HepG2 (cell line): ENCODE results near the gene GRIK1. TPM values are rescaled to one million over a fixed set of nuclear protein-coding genes. Genes with fewer than 3 reads are reported as not detected.

Experiments
- ATAC-seq: fragments of 200-7000 bp; cut with Tn5 transposase; 3 replicates; pipeline ENCODE4 v1.9.1; 2020; ENCODE audit warnings: mild to moderate bottlenecking, moderate library complexity
- BruUV-seq: library from RNA; stranded (reverse); fragments of 400-500 nt; replicated peaks from 2 replicates; lab custom pipeline; 2021; lab: Mats Ljungman, UMichigan
- CTCF ChIA-PET: fragments of 300-600 bp; formaldehyde crosslinking; extraction: SDS; loops from one replicate; lab custom pipeline; 2021; ENCODE audit warnings: low total read pairs, inconsistent platforms, low intra/inter-chr PET ratio; lab: Yijun Ruan, JAX
- POLR2A ChIA-PET: fragments of 350-600 bp; sonication (Branson Sonifier 250); formaldehyde crosslinking; loops from one replicate; lab custom pipeline; 2020; ENCODE audit warnings: antibody characterized with exemption, inconsistent platforms; lab: Yijun Ruan, JAX
- DNase-seq: peaks from one replicate; pipeline ENCODE4 v3.0.0-alpha.2; 2015; ENCODE audit warnings: low spot score
- FAIRE-seq: peaks from 3 replicates; lab custom pipeline; 2011; peaks lifted over from hg19 to GRCh38; lab: Jason Lieb, UNC
- H2AFZ ChIP-seq: one replicate; pipeline ENCODE4 v1.6.1; 2011; ENCODE audit warnings: low read length, inconsistent platforms
- H3K27ac ChIP-seq: fragments of 300-600 bp; 3 replicates; pipeline ENCODE4 v1.8.0; 2011; ENCODE audit warnings: mixed run types, mild to moderate bottlenecking, mixed read lengths, low read length, inconsistent platforms; ENCODE audit not compliant: insufficient read depth; ENCODE audit errors: extremely low read length
- H3K27me3 ChIP-seq, 2 experiments: fragments of 200-600 bp in 1 of 2; 2 replicates in 1 of 2; 3 replicates in 1 of 2; pipeline versions ENCODE4 v1.6.0 to v1.8.0; 2011; ENCODE audit warnings: low read length in 2 of 2, mild to moderate bottlenecking in 2 of 2, moderate library complexity in 2 of 2, inconsistent platforms in 1 of 2; ENCODE audit not compliant: insufficient read depth in 2 of 2, control insufficient read depth in 1 of 2
- H3K36me3 ChIP-seq, 2 experiments: fragments of 200-600 bp in 1 of 2; replicated peaks in 1 of 2; 2 replicates in 1 of 2; 3 replicates in 1 of 2; pipeline versions ENCODE4 v1.5.1 to v1.8.0; 2011; ENCODE audit warnings: low read length in 2 of 2, inconsistent platforms in 1 of 2; ENCODE audit not compliant: insufficient read depth in 2 of 2, control insufficient read depth in 1 of 2
- H3K4me1 ChIP-seq: 2 replicates; pipeline ENCODE4 v1.5.1; 2012; ENCODE audit warnings: low read length, inconsistent platforms; ENCODE audit not compliant: insufficient read depth
- H3K4me2 ChIP-seq: 2 replicates; pipeline ENCODE4 v1.6.0; 2011; ENCODE audit warnings: low read depth, low read length, inconsistent platforms
- H3K4me3 ChIP-seq, 3 experiments: fragments of 200-600 bp in 1 of 3; sonication (generic), shearing (Covaris generic) in 1 of 3; replicated peaks in 1 of 3; 2 replicates each; pipeline ENCODE4 v1.5.1; 2011 to 2016; ENCODE audit warnings: low read length in 3 of 3, inconsistent platforms in 2 of 3, low read depth in 2 of 3, mild to moderate bottlenecking in 2 of 3, control low read depth in 1 of 3, mixed read lengths in 1 of 3; ENCODE audit not compliant: insufficient read depth in 1 of 3
- H3K79me2 ChIP-seq: one replicate; pipeline ENCODE4 v1.6.1; 2011; ENCODE audit warnings: low read length, inconsistent platforms; ENCODE audit not compliant: insufficient read depth
- H3K9ac ChIP-seq: 2 replicates; pipeline ENCODE4 v1.6.0; 2011; ENCODE audit warnings: mild to moderate bottlenecking, low read depth, low read length, inconsistent platforms; ENCODE audit not compliant: insufficient read depth
- H3K9me3 ChIP-seq: 2 replicates; pipeline ENCODE4 v1.5.1; 2012; ENCODE audit warnings: mild to moderate bottlenecking, low read length
- H4K20me1 ChIP-seq: 2 replicates; pipeline ENCODE4 v1.6.0; 2011; ENCODE audit warnings: inconsistent platforms, mild to moderate bottlenecking, low read length, moderate library complexity; ENCODE audit not compliant: insufficient read depth
- GZF1 ChIP-seq: sonication (generic); formaldehyde crosslinking; IDR thresholded peaks from 2 replicates; pipeline ENCODE4 v1.5.1; 2020; ENCODE audit warnings: mild to moderate bottlenecking, missing genetic modification reagents
- HHEX ChIP-seq: IDR thresholded peaks from 2 replicates; pipeline ENCODE4 v1.6.1; 2016; ENCODE audit warnings: control low read depth
- NFKBIZ ChIP-seq: IDR thresholded peaks from 2 replicates; pipeline ENCODE4 v1.6.1; 2018; ENCODE audit warnings: missing genetic modification reagents, missing compliant biosample characterization
- SIX4 ChIP-seq: sonication (generic); formaldehyde crosslinking; IDR thresholded peaks from 2 replicates; pipeline ENCODE4 v1.4.0; 2020; ENCODE audit warnings: missing genetic modification reagents
- YEATS2 ChIP-seq: sonication (generic); formaldehyde crosslinking; IDR thresholded peaks from 2 replicates; pipeline ENCODE4 v1.4.0; 2020; ENCODE audit warnings: missing genetic modification reagents, borderline replicate concordance
- ZNF3 ChIP-seq: IDR thresholded peaks from 2 replicates; pipeline ENCODE4 v1.7.0; 2017; ENCODE audit warnings: inconsistent platforms
- ZNF564 ChIP-seq: sonication (generic); formaldehyde crosslinking; IDR thresholded peaks from 2 replicates; pipeline ENCODE4 v1.8.1; 2023; ENCODE audit warnings: mild to moderate bottlenecking, missing genetic modification reagents
- ZNF644 ChIP-seq: IDR thresholded peaks from 2 replicates; pipeline ENCODE4 v1.6.1; 2016; ENCODE audit warnings: low read depth
- WGBS: methylation state at CpG from one replicate; pipeline ENCODE4 v1.1.6; 2017; ENCODE audit warnings: low lambda C conversion rate; 5-methylcytosine and 5-hydroxymethylcytosine counted together
- in situ Hi-C: cut with HindIII; loops from 2 replicates; pipeline ENCODE4 v1.10.0; 2017; ENCODE audit warnings: low pct_unique_long_range_greater_than_20kb; ENCODE audit not compliant: extremely low pct_ligation_motif_present
- intact Hi-C: fragments of 100-400 bp; cut with micrococcal nuclease; formaldehyde crosslinking; loops from one replicate; pipeline ENCODE4 v1.10.0; 2022; ENCODE audit not compliant: unreplicated experiment
- polyA plus RNA-seq, 8 experiments: library from polyadenylated mRNA; depleted of rRNA in 3 of 8; stranded (reverse) in 7 of 8; unstranded in 1 of 8; fragments of >200 nt; fragmentation: Illumina TruSeq in 4 of 8; extraction: Trizol in 4 of 8; gene quantifications; 2 replicates each; pipeline versions ENCODE4 v1.2.1 to v1.2.3, GENCODE V29; 2011 to 2016; ENCODE audit warnings: low read depth in 4 of 8, missing spikeins in 1 of 8, mixed read lengths in 1 of 8; ENCODE audit not compliant: insufficient read depth in 1 of 8
- total RNA-seq, 5 experiments: library from RNA; depleted of rRNA; stranded (reverse); fragments of >200 nt; fragmentation: Illumina TruSeq; extraction: Trizol; gene quantifications; 2 replicates each; pipeline ENCODE4 v1.2.3, GENCODE V29; 2016; ENCODE audit warnings: low read depth in 1 of 5
- TF ChIP-seq, protein P1 (sequence below): sonication (generic); formaldehyde crosslinking; IDR thresholded peaks from 2 replicates; pipeline ENCODE4 v1.8.1; 2023; ENCODE audit warnings: missing genetic modification reagents, inconsistent platforms, borderline replicate concordance
- TF ChIP-seq, protein P2 (sequence below): sonication (generic); formaldehyde crosslinking; IDR thresholded peaks from 2 replicates; pipeline ENCODE4 v1.4.0; 2020; ENCODE audit warnings: missing genetic modification reagents
- TF ChIP-seq, protein P3 (sequence below): sonication (generic); formaldehyde crosslinking; IDR thresholded peaks from 2 replicates; pipeline ENCODE4 v1.5.0; 2020; ENCODE audit warnings: missing genetic modification reagents

The GRIK1 gene
- total and polyA plus RNA-seq, 2 of the 13 experiments (the other 11 are each of a cell fraction or from before 2014, with no cell fraction given): not detected

DNA sequence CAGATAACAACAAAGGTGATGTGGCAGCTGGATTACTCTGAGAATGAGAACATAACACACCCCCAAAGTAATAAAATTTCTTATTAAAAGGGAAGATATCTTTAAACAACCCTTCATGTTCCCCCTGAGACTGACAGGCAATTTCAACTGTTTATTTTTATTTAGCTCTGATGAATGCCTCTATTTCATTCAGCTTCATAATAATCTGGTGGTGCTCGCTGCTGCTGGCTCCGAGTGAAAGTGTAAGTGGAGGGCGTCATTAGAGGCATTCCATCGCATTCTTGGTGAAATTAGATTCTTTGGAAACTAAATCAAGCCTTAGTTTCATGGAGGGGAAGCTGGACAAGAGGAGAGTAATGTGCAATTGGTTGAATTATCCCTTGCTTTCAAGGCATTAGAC, 128.9 kb downstream of the GRIK1 start:
- Histone ChIP-seq H3K4me3 (no peak overlapping the region), H3K4me2 (no peak overlapping the region), H2AFZ (no peak overlapping the region), H3K9ac (no peak overlapping the region), H4K20me1 (no peaks in the 10 kb centered on the region), H3K36me3 (no peaks in the 10 kb centered on the region), H3K79me2 (no peaks in the 10 kb centered on the region), H3K4me1 (no peaks in the 10 kb centered on the region), H3K9me3 (no peaks in the 10 kb centered on the region), H3K27me3 (no peaks in the 10 kb centered on the region), H3K27ac (no peak overlapping the region)
- TF ChIP-seq ZNF564: no peak
- TF ChIP-seq GZF1 (CRISPR knock-in tag): no peak
- no peak for TF ChIP-seq HHEX (CRISPR knock-in tag)
- TF ChIP-seq, protein P1, sequence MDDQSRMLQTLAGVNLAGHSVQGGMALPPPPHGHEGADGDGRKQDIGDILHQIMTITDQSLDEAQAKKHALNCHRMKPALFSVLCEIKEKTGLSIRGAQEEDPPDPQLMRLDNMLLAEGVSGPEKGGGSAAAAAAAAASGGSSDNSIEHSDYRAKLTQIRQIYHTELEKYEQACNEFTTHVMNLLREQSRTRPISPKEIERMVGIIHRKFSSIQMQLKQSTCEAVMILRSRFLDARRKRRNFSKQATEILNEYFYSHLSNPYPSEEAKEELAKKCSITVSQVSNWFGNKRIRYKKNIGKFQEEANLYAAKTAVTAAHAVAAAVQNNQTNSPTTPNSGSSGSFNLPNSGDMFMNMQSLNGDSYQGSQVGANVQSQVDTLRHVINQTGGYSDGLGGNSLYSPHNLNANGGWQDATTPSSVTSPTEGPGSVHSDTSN (CRISPR knock-in tag): no peak
- TF ChIP-seq, protein P2, sequence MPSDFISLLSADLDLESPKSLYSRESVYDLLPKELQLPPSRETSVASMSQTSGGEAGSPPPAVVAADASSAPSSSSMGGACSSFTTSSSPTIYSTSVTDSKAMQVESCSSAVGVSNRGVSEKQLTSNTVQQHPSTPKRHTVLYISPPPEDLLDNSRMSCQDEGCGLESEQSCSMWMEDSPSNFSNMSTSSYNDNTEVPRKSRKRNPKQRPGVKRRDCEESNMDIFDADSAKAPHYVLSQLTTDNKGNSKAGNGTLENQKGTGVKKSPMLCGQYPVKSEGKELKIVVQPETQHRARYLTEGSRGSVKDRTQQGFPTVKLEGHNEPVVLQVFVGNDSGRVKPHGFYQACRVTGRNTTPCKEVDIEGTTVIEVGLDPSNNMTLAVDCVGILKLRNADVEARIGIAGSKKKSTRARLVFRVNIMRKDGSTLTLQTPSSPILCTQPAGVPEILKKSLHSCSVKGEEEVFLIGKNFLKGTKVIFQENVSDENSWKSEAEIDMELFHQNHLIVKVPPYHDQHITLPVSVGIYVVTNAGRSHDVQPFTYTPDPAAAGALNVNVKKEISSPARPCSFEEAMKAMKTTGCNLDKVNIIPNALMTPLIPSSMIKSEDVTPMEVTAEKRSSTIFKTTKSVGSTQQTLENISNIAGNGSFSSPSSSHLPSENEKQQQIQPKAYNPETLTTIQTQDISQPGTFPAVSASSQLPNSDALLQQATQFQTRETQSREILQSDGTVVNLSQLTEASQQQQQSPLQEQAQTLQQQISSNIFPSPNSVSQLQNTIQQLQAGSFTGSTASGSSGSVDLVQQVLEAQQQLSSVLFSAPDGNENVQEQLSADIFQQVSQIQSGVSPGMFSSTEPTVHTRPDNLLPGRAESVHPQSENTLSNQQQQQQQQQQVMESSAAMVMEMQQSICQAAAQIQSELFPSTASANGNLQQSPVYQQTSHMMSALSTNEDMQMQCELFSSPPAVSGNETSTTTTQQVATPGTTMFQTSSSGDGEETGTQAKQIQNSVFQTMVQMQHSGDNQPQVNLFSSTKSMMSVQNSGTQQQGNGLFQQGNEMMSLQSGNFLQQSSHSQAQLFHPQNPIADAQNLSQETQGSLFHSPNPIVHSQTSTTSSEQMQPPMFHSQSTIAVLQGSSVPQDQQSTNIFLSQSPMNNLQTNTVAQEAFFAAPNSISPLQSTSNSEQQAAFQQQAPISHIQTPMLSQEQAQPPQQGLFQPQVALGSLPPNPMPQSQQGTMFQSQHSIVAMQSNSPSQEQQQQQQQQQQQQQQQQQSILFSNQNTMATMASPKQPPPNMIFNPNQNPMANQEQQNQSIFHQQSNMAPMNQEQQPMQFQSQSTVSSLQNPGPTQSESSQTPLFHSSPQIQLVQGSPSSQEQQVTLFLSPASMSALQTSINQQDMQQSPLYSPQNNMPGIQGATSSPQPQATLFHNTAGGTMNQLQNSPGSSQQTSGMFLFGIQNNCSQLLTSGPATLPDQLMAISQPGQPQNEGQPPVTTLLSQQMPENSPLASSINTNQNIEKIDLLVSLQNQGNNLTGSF (CRISPR knock-in tag): no peak
- TF ChIP-seq SIX4 (CRISPR knock-in tag): no peak
- TF ChIP-seq NFKBIZ: no peak
- TF ChIP-seq, protein P3, sequence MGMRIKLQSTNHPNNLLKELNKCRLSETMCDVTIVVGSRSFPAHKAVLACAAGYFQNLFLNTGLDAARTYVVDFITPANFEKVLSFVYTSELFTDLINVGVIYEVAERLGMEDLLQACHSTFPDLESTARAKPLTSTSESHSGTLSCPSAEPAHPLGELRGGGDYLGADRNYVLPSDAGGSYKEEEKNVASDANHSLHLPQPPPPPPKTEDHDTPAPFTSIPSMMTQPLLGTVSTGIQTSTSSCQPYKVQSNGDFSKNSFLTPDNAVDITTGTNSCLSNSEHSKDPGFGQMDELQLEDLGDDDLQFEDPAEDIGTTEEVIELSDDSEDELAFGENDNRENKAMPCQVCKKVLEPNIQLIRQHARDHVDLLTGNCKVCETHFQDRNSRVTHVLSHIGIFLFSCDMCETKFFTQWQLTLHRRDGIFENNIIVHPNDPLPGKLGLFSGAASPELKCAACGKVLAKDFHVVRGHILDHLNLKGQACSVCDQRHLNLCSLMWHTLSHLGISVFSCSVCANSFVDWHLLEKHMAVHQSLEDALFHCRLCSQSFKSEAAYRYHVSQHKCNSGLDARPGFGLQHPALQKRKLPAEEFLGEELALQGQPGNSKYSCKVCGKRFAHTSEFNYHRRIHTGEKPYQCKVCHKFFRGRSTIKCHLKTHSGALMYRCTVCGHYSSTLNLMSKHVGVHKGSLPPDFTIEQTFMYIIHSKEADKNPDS (CRISPR knock-in tag): no peak
- TF ChIP-seq ZNF644 (CRISPR knock-in tag): no peak
- TF ChIP-seq YEATS2: no peak
- TF ChIP-seq ZNF3: no peak
- DNase-seq (no peak), ATAC-seq (no peak), FAIRE-seq (no peak)
- 43% methylated on average over 4 of the region's 4 CpGs for WGBS
- CTCF ChIA-PET: no interaction called here
- in situ Hi-C loops: no loop called here
- BruUV-seq: no TSS peak
- intact Hi-C loops: no loop called here
- POLR2A ChIA-PET: no interaction called here
